Measurements from ENCODE around the gene PRKAG3.

Gene PRKAG3

DNA sequence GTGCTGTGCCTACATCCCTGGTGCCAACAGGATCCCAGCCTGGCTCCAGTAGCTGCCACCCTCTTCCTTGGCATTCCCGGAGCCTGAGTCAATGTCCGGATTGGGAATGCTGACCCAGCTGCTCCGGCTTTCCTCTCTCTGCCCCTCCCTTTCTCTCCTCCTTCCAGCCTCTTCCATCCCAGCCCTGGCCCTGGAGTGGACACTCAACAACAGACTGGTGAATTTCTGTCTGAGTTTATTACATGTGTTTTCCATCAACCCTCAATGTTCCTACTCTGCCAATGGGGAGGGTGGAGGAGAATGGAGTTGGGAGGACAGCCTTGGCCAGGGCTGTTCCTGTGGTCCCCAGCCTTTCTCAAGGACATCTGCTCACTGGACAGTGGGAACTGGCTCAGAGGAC, 917 bp upstream of the PRKAG3 start:
- H3K4me3 ChIP-seq (ENCODE audit: low read length), result no peak overlapping the region
- H3K27me3 ChIP-seq (ENCODE audit: insufficient read depth, low read length), result no peaks in the 10 kb centered on the region; the same call in 1 of the 2 replicates

DNA sequence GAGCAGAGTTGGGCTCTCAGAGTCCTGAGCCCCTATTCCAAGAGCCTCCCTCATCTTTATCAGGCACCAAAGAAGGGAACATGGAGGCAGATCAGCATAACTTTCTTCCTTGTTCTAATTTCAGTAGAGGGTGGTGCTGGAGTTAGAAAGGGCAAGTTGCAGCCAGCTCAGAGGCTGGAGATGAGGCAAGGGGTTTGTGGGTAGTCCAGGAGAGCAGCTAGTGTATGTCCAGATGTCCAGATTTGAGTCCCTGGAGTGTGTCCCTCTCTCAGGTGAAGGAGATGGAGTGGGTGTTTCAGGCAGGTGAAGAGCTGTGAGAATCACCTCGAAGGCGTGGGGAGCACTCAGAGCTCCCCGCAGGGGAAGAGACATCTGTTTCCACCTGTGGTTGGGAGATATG, 478 bp upstream of the PRKAG3 start:
- Histone ChIP-seq H3K9ac (ENCODE audit: low read depth, low read length) (no peak overlapping the region), H3K4me1 (ENCODE audit: insufficient read depth, low read length) (no peaks in the 10 kb centered on the region), H3K27me3 (ENCODE audit: insufficient read depth, low read length) (no peaks in the 10 kb centered on the region; the same call in 1 of the 2 replicates), H3K27ac (ENCODE audit: low read length) (no peak overlapping the region), H3K36me3 (ENCODE audit: insufficient read depth, low read depth, low read length) (no peaks in the 10 kb centered on the region), H3K4me3 (ENCODE audit: low read length) (no peak overlapping the region), H3K9me3 (ENCODE audit: insufficient read depth, low read depth, low read length) (no peaks in the 10 kb centered on the region)

More for the DNA sequence above, 917 bp upstream of the PRKAG3 start:
- H3K4me1 ChIP-seq (ENCODE audit: insufficient read depth, low read length), result no peaks in the 10 kb centered on the region
- H3K9ac ChIP-seq (ENCODE audit: low read depth, low read length), result no peak overlapping the region
- H3K27ac ChIP-seq (ENCODE audit: low read length), result no peak overlapping the region
- no peaks in the 10 kb centered on the region for H3K9me3 ChIP-seq (ENCODE audit: insufficient read depth, low read depth, low read length)
- no peaks in the 10 kb centered on the region for H3K36me3 ChIP-seq (ENCODE audit: insufficient read depth, low read depth, low read length)

DNA sequence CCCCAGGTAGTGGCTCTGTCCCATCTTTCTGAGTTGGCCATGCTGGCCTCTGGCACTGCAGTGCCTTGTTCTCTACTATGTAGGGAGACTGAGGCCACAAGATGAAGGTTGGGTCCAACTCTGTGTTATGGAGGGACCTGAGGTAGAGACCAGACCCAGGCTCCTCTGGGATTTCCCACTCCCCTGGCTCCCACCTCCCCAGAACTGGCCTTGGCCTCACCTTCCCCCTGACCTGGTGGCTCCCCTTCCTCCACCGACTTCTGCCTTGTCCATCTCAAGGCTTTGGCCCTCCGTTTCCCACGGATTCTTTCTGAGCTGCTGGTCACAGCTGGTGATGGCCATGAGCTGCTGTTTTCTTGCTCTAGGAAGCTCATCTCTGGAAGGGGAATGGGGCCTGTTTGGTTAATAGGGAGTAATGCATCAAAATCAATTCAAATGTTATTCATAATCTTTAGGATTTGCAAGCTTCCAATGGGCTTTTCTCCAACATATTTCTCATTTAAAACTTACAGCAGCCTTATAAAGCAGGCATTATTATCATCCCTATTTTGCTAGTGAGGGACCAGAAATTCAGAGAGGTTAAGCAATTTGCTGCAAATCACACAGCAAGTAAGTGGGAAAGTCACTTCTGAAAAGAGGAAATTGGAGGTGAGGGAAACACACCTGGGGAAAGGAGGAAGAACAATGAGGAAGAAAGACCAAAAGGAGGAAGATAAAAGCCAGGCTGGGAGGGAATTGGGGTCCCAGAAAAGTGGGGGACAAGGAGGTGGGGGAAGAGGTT, 887 bp downstream of the PRKAG3 start:
- no peaks in the 10 kb centered on the region; the same call in 1 of the 2 replicates for H3K27me3 ChIP-seq (ENCODE audit: insufficient read depth, low read length)
- no peaks in the 10 kb centered on the region for H3K4me1 ChIP-seq (ENCODE audit: insufficient read depth, low read length)
- no peaks in the 10 kb centered on the region for H3K9me3 ChIP-seq (ENCODE audit: insufficient read depth, low read depth, low read length)
- H3K27ac ChIP-seq (ENCODE audit: low read length), result no peak overlapping the region
- no peak overlapping the region for H3K9ac ChIP-seq (ENCODE audit: low read depth, low read length)
- no peaks in the 10 kb centered on the region for H3K36me3 ChIP-seq (ENCODE audit: insufficient read depth, low read depth, low read length)
- no peak overlapping the region for H3K4me3 ChIP-seq (ENCODE audit: low read length)

DNA sequence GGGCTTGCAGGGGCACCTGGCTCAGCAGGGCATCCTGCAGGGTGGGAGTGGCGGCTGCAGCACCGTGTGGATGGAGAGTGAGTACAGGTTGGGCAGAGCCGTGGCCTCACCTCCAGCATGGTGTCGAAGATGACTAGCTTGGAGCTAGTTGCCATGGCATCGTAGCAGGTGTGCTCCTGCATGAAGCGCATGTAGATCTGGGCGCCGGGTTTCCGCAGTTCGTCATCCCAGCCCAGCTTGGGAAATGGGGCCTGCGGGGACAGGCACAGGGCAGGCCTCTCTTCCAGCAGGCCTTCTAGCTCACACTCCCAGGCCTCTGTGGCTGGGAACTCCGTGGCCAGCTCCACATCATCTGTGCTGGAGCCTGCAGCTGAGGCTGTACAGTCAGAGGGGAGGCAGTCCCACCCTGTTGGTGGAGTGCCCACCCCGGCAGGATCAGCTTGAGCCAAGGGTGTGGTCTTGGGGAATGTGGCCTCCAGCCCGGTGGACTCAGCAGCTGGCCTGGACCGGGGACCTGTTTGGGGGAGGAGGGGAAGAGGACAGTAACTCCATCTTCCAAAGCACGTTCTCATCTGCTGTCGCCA, 1.6 kb downstream of the PRKAG3 start:
- H3K27ac ChIP-seq (ENCODE audit: low read length), result no peak overlapping the region
- no peaks in the 10 kb centered on the region for H3K36me3 ChIP-seq (ENCODE audit: insufficient read depth, low read depth, low read length)
- H3K4me3 ChIP-seq (ENCODE audit: low read length), result no peak overlapping the region
- H3K9ac ChIP-seq (ENCODE audit: low read depth, low read length), result no peak overlapping the region
- H3K27me3 ChIP-seq (ENCODE audit: insufficient read depth, low read length), result no peaks in the 10 kb centered on the region; the same call in 1 of the 2 replicates
- no peaks in the 10 kb centered on the region for H3K4me1 ChIP-seq (ENCODE audit: insufficient read depth, low read length)
- no peaks in the 10 kb centered on the region for H3K9me3 ChIP-seq (ENCODE audit: insufficient read depth, low read depth, low read length)

DNA sequence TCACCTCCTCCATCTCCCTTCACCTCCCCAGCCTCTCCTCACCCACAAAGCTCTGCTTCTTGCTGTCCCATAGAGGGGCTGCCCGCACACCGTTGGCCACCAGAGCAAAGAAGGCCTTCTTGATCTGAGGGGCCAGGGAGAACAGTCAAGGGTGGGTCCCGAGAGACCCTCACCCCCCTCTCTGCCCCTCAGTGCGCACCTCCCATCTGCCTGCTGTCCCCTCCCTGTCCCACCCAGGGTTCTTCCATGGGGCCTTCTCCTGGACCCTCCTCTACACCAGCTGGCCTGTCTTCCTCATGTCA, 3.2 kb downstream of the PRKAG3 start:
- Histone ChIP-seq H3K4me1 (ENCODE audit: insufficient read depth, low read length) (no peaks in the 10 kb centered on the region), H3K4me3 (ENCODE audit: low read length) (no peak overlapping the region), H3K9ac (ENCODE audit: low read depth, low read length) (no peak overlapping the region), H3K27me3 (ENCODE audit: insufficient read depth, low read length) (no peaks in the 10 kb centered on the region; the same call in 1 of the 2 replicates), H3K36me3 (ENCODE audit: insufficient read depth, low read depth, low read length) (no peaks in the 10 kb centered on the region), H3K9me3 (ENCODE audit: insufficient read depth, low read depth, low read length) (no peaks in the 10 kb centered on the region), H3K27ac (ENCODE audit: low read length) (no peak overlapping the region)

DNA sequence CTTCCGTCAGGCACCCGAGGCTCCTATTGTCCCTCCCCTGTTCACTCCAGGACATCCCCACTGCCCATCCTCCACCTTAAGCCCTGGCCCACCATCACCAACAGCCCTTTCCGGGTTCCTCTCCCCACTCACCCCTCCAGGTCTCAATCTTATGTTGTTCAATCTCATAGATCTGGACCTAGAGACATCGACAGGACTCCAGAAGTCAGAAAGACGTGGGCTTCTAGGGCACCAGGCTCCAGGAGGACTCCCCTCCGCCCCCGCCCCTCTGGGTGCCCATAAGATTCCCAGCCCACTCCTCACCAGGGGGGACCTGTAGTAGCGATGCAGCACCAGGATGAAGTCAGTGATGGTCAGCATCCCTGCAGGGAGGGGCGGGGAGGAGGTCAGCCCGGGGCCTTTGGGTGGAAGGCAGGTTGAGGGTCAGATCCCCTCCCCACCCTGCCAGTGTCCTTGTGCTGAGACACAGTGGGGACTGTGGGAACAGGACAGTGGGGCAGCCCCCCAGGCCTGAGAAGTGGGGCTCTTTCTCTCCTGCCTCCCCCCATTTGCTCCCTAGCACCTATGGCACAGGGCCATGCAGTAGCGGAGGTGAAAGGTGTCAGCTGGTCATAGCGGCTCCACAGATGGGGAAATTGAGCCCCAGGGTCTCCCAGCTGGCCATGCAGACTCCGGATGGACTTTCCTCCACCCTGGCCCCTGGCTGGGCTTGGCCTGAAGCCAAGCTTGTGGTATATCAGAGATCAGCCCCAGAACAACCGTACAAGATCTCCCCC, 3.7 kb downstream of the PRKAG3 start:
- no peak overlapping the region for H3K27ac ChIP-seq (ENCODE audit: low read length)
- H3K9me3 ChIP-seq (ENCODE audit: insufficient read depth, low read depth, low read length), result no peaks in the 10 kb centered on the region
- H3K27me3 ChIP-seq (ENCODE audit: insufficient read depth, low read length), result no peaks in the 10 kb centered on the region; the same call in 1 of the 2 replicates
- no peak overlapping the region for H3K9ac ChIP-seq (ENCODE audit: low read depth, low read length)
- no peak overlapping the region for H3K4me3 ChIP-seq (ENCODE audit: low read length)
- no peaks in the 10 kb centered on the region for H3K36me3 ChIP-seq (ENCODE audit: insufficient read depth, low read depth, low read length)
- no peaks in the 10 kb centered on the region for H3K4me1 ChIP-seq (ENCODE audit: insufficient read depth, low read length)

DNA sequence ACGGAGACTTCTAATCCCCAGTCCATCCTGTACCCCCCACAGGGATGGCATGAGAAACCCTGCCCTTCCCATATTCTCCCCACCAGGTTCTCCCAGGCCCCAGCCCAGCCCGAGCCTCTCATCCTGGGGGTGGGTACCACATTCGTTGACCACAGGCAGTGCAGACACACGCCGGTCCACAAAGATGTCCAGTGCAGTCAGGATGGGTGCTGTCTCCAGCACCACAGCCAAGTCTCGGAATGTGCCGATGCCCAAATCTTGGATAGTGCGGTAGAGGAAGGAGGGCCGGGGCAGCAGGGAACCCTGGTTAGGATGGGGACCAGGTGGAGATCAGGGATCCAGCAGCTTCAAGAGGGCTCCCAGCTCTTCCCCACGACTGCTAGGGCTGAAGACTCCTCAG, 4.8 kb downstream of the PRKAG3 start:
- H3K27me3 ChIP-seq (ENCODE audit: insufficient read depth, low read length), result no peaks in the 10 kb centered on the region; the same call in 1 of the 2 replicates
- no peaks in the 10 kb centered on the region for H3K4me1 ChIP-seq (ENCODE audit: insufficient read depth, low read length)
- H3K4me3 ChIP-seq (ENCODE audit: low read length), result no peak overlapping the region
- no peak overlapping the region for H3K27ac ChIP-seq (ENCODE audit: low read length)
- H3K9ac ChIP-seq (ENCODE audit: low read depth, low read length), result no peak overlapping the region
- H3K9me3 ChIP-seq (ENCODE audit: insufficient read depth, low read depth, low read length), result no peaks in the 10 kb centered on the region
- no peaks in the 10 kb centered on the region for H3K36me3 ChIP-seq (ENCODE audit: insufficient read depth, low read depth, low read length)

DNA sequence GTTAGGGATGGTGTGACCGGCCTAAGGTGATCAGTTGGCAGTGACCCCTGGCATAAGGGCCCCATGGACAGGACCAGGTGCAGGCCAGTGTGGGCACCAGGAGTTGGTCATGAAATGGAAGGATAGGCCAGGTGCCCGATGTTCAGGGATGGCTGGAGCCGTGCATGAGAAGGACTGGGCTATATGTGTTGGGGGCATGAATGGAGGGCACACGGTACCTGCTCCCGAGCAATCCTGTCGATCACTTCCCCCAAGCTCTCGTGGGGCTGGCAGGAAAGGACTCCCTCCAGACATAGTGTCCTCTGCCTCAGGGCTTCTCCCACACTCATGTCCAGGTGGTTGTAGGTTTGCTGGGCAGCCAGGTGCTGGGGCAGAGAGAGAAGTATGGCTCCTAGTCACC, 7.6 kb downstream of the PRKAG3 start:
- H3K9me3 ChIP-seq (ENCODE audit: insufficient read depth, low read depth, low read length), result no peaks in the 10 kb centered on the region
- no peaks in the 10 kb centered on the region for H3K4me1 ChIP-seq (ENCODE audit: insufficient read depth, low read length)
- no peak overlapping the region for H3K9ac ChIP-seq (ENCODE audit: low read depth, low read length)
- no peak overlapping the region for H3K4me3 ChIP-seq (ENCODE audit: low read length)
- H3K27me3 ChIP-seq (ENCODE audit: insufficient read depth, low read length), result no peaks in the 10 kb centered on the region; the same call in 1 of the 2 replicates
- H3K36me3 ChIP-seq (ENCODE audit: insufficient read depth, low read depth, low read length), result no peaks in the 10 kb centered on the region
- H3K27ac ChIP-seq (ENCODE audit: low read length), result no peak overlapping the region

DNA sequence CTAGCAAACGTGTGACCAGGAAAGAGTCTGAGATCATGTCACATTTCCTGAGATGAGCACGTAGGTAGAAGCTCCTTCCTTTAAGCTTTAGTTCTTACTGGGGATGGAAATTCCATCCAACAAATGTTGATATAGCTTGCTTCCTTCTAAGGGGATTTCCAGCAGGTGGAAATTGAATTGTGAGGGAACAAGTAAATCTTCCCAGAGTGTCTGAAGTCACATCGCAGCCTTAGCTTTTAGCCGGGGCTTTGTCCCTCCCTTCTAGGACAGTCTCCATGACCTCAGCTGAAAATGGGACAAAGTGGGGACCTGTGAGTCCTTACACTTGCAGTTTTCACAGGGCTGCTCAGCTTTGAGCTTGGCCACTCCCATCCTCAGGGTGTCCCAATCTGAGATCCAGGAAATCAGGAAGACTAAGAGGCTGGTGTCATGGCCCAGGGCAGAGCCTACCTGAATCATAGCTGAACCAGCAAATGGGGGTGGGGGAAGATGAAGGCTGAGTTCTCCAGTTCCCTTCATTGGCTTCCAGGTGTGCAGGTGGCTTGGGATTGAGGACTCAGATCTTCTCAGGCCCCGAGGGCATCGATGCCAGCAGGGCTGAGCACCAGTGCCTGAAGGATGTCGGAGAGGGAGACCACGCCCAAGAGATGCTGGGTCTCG, 8.3 kb downstream of the PRKAG3 start:
- Histone ChIP-seq H3K36me3 (ENCODE audit: insufficient read depth, low read depth, low read length) (no peaks in the 10 kb centered on the region), H3K4me1 (ENCODE audit: insufficient read depth, low read length) (no peaks in the 10 kb centered on the region), H3K9me3 (ENCODE audit: insufficient read depth, low read depth, low read length) (no peaks in the 10 kb centered on the region), H3K4me3 (ENCODE audit: low read length) (no peak overlapping the region), H3K27ac (ENCODE audit: low read length) (no peak overlapping the region), H3K9ac (ENCODE audit: low read depth, low read length) (no peak overlapping the region), H3K27me3 (ENCODE audit: insufficient read depth, low read length) (no peaks in the 10 kb centered on the region; the same call in 1 of the 2 replicates)

DNA sequence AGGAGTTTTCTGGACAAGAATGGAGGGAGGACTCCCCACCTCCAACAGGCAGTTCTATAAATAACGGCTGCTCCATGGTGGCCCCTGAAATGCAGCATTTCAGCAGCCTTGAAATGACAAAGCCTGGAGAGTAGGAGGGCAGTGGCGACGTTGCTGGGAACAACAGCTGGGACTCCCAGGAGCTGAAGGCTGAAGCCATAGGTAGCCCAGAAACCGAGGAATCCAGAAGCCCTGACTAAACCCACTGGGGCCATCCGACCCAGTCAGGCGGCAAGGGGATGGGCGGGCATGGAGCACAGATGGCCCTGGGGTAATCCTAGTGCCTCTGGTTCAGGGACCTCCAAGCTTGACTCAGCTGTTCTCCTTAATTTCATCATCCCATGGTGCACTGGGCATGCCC, 9.0 kb downstream of the PRKAG3 start:
- Histone ChIP-seq H3K27me3 (ENCODE audit: insufficient read depth, low read length) (no peaks in the 10 kb centered on the region; the same call in 1 of the 2 replicates), H3K4me3 (ENCODE audit: low read length) (no peak overlapping the region), H3K4me1 (ENCODE audit: insufficient read depth, low read length) (no peaks in the 10 kb centered on the region), H3K36me3 (ENCODE audit: insufficient read depth, low read depth, low read length) (no peaks in the 10 kb centered on the region), H3K9me3 (ENCODE audit: insufficient read depth, low read depth, low read length) (no peaks in the 10 kb centered on the region), H3K27ac (ENCODE audit: low read length) (no peak overlapping the region), H3K9ac (ENCODE audit: low read depth, low read length) (no peak overlapping the region)

DNA sequence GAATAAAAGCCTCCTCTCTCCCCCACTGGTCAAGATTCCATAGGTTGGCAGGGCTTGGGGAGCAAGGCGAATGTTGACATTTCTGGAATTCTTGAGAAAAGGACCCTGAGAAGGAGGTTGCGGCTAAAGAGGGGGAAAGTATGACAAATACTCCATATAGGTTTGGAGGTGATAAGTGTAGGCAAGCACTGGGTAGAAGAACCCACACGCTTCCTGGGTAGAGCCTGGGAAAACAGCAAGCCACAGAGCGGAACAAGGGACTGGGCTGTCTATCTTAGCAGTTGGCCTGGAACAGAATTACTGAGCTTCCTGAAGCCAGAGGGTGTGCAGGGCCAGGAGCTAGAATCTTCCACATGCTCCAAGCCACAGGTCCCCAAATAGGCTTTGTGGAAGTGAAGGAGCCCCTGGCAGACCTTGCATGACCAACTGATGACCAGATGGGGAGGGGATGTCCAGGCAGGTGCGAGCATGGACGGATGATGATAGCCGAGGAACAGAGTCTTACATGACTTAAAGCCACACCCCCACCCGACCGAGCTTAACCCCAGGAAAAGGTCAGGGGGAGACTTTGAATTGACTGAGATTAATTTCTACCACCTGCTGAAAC, 9.9 kb downstream of the PRKAG3 start:
- no peak overlapping the region for H3K4me3 ChIP-seq (ENCODE audit: low read length)
- no peak overlapping the region for H3K27ac ChIP-seq (ENCODE audit: low read length)
- no peak overlapping the region for H3K9ac ChIP-seq (ENCODE audit: low read depth, low read length)
- H3K9me3 ChIP-seq (ENCODE audit: insufficient read depth, low read depth, low read length), result no peaks in the 10 kb centered on the region
- no peaks in the 10 kb centered on the region; the same call in 1 of the 2 replicates for H3K27me3 ChIP-seq (ENCODE audit: insufficient read depth, low read length)
- no peaks in the 10 kb centered on the region for H3K4me1 ChIP-seq (ENCODE audit: insufficient read depth, low read length)
- H3K36me3 ChIP-seq (ENCODE audit: insufficient read depth, low read depth, low read length), result no peaks in the 10 kb centered on the region

Data from iPS-20b (cell line).